Loucy (cell line): ENCODE measurements around the gene RBM19.

Experiments used
- H2AFZ ChIP-seq: fragments of 200-600 bp; sonication (generic); 2 replicates; pipeline ENCODE4 v1.6.0; 2016; ENCODE audit warnings: antibody characterized with exemption, mild to moderate bottlenecking, low read length, moderate library complexity
- H3F3A ChIP-seq: fragments of 200-600 bp; 2 replicates; pipeline ENCODE4 v1.6.0; 2016; ENCODE audit warnings: antibody characterized with exemption, low read depth, mild to moderate bottlenecking
- H3K27me3 ChIP-seq: fragments of 200-600 bp; sonication (generic); 2 replicates; pipeline ENCODE4 v1.6.1; 2014; ENCODE audit warnings: low read length, mild to moderate bottlenecking; ENCODE audit not compliant: insufficient read depth, poor library complexity, severe bottlenecking
- H3K36me3 ChIP-seq: fragments of 200-600 bp; sonication (generic); 2 replicates; pipeline ENCODE4 v1.6.1; 2016; ENCODE audit warnings: low read length; ENCODE audit not compliant: insufficient read depth
- H3K4me1 ChIP-seq: fragments of 200-600 bp; sonication (generic); 2 replicates; pipeline ENCODE4 v1.5.1; 2014; ENCODE audit warnings: low read length, mild to moderate bottlenecking; ENCODE audit not compliant: insufficient read depth, poor library complexity, severe bottlenecking
- H3K4me2 ChIP-seq: fragments of 200-600 bp; sonication (generic); 2 replicates; pipeline ENCODE4 v1.6.0; 2014; ENCODE audit warnings: antibody characterized with exemption, low read length, low read depth, mild to moderate bottlenecking; ENCODE audit not compliant: poor library complexity, severe bottlenecking
- H3K4me3 ChIP-seq: fragments of 200-600 bp; sonication (generic); 2 replicates; pipeline ENCODE4 v1.5.1; 2014; ENCODE audit warnings: low read length, mild to moderate bottlenecking, mixed read lengths; ENCODE audit not compliant: poor library complexity, severe bottlenecking
- H3K79me2 ChIP-seq: fragments of 200-600 bp; sonication (generic); 2 replicates; pipeline ENCODE4 v1.6.1; 2014; ENCODE audit warnings: low read length; ENCODE audit not compliant: insufficient read depth
- H3K9ac ChIP-seq: fragments of 200-600 bp; sonication (generic); 2 replicates; pipeline ENCODE4 v1.6.0; 2014; ENCODE audit warnings: mild to moderate bottlenecking, low read depth, low read length, moderate library complexity; ENCODE audit not compliant: poor library complexity, severe bottlenecking
- H3K9me2 ChIP-seq: fragments of 200-600 bp; sonication (generic); replicated peaks from 2 replicates; pipeline ENCODE4 v1.6.1; 2016; ENCODE audit warnings: low read depth, low read length, mixed read lengths
- H3K9me3 ChIP-seq: fragments of 200-600 bp; sonication (generic); 2 replicates; pipeline ENCODE4 v1.6.1; 2014; ENCODE audit warnings: mild to moderate bottlenecking, antibody characterized with exemption, low read length, low read depth; ENCODE audit not compliant: insufficient read depth
- H4K20me1 ChIP-seq: fragments of 200-600 bp; sonication (generic); 2 replicates; pipeline ENCODE4 v1.6.0; 2014; ENCODE audit warnings: antibody characterized with exemption, low read length, mild to moderate bottlenecking; ENCODE audit not compliant: insufficient read depth, poor library complexity, severe bottlenecking
- EZH2phosphoT487 ChIP-seq: fragments of 200-600 bp; IDR thresholded peaks from 2 replicates; pipeline ENCODE4 v1.6.1; 2018; ENCODE audit warnings: antibody characterized with exemption, mild to moderate bottlenecking, moderate library complexity, borderline replicate concordance
- TF ChIP-seq, protein P1 (sequence below): fragments of 200-600 bp; sonication (generic); conservative IDR thresholded peaks from 2 replicates; pipeline ENCODE4 v1.5.1; 2014; ENCODE audit warnings: mild to moderate bottlenecking, antibody characterized with exemption, low read length

RBM19 gene

DNA sequence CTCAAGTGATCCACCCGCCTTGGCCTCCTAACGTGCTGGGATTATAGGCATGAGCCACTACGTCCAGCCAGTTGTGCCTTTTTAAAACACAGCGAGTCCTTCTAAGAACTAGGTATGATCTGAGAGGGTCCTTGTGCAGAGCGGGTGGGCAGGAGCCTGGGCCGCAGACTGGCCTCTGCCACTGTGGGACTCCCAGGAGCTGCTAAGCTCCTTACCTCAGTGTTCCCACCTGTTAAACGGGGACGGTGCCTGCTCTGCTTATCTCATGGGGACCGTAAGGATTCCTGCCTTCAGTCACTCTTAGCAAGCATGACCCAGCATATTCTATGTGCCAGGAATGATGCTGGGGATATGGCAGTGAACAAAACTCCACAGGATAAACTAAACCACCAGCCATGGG is 136.9 kb downstream of the RBM19 start:
- H4K20me1 ChIP-seq, result no peaks in the 10 kb centered on the region
- no peak overlapping the region for H3K9ac ChIP-seq
- no peaks in the 10 kb centered on the region for H3K9me3 ChIP-seq
- no peak overlapping the region for H3K4me3 ChIP-seq
- no peaks in the 10 kb centered on the region for H3K79me2 ChIP-seq
- TF ChIP-seq, protein P1, sequence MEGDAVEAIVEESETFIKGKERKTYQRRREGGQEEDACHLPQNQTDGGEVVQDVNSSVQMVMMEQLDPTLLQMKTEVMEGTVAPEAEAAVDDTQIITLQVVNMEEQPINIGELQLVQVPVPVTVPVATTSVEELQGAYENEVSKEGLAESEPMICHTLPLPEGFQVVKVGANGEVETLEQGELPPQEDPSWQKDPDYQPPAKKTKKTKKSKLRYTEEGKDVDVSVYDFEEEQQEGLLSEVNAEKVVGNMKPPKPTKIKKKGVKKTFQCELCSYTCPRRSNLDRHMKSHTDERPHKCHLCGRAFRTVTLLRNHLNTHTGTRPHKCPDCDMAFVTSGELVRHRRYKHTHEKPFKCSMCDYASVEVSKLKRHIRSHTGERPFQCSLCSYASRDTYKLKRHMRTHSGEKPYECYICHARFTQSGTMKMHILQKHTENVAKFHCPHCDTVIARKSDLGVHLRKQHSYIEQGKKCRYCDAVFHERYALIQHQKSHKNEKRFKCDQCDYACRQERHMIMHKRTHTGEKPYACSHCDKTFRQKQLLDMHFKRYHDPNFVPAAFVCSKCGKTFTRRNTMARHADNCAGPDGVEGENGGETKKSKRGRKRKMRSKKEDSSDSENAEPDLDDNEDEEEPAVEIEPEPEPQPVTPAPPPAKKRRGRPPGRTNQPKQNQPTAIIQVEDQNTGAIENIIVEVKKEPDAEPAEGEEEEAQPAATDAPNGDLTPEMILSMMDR, result no peak
- no peak for TF ChIP-seq EZH2phosphoT487
- no peaks in the 10 kb centered on the region for H3K9me2 ChIP-seq
- H3K4me2 ChIP-seq, result no peak overlapping the region
- no peaks in the 10 kb centered on the region for H3K4me1 ChIP-seq
- H3F3A ChIP-seq, result no peaks in the 10 kb centered on the region
- no peaks in the 10 kb centered on the region for H3K36me3 ChIP-seq
- H2AFZ ChIP-seq, result no peak overlapping the region
- no peaks in the 10 kb centered on the region for H3K27me3 ChIP-seq

DNA sequence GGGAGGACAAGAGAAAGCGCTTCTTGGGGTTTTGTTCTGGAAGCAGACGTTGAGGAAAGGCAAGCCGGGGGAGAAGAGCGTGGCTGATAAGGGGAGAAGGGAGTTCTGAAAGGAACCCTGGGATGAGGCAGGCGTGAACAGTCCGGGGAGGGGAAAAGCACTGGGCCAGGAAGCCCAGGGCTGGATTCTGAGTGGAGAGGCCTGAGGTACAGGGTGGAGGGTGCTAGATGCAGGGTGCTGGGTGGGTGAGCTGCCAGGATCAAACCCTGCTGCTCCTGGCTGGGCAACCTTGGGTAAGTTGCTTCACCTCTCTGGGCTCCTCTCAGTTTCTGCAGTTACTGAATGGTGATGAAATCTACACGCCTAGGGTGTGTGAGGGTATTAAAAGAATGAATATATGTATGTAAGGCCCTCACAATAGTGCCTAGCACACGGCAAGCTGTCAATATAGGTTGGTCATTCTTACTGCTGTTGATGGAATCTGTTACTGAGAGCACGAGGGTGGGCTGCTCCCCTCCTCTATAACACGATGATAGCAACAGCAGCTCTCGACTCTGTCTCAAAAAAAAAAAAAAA is 138.5 kb downstream of the RBM19 start:
- Histone ChIP-seq H3K79me2 (no peaks in the 10 kb centered on the region), H2AFZ (no peak overlapping the region), H3K9me2 (no peaks in the 10 kb centered on the region), H3K36me3 (no peaks in the 10 kb centered on the region), H3K4me2 (no peak overlapping the region), H4K20me1 (no peaks in the 10 kb centered on the region), H3K4me1 (no peaks in the 10 kb centered on the region), H3K9ac (no peak overlapping the region), H3K27me3 (no peaks in the 10 kb centered on the region), H3K4me3 (no peak overlapping the region), H3K9me3 (no peaks in the 10 kb centered on the region), H3F3A (no peaks in the 10 kb centered on the region)
- TF ChIP-seq EZH2phosphoT487, result no peak
- TF ChIP-seq, protein P1, result no peak

DNA sequence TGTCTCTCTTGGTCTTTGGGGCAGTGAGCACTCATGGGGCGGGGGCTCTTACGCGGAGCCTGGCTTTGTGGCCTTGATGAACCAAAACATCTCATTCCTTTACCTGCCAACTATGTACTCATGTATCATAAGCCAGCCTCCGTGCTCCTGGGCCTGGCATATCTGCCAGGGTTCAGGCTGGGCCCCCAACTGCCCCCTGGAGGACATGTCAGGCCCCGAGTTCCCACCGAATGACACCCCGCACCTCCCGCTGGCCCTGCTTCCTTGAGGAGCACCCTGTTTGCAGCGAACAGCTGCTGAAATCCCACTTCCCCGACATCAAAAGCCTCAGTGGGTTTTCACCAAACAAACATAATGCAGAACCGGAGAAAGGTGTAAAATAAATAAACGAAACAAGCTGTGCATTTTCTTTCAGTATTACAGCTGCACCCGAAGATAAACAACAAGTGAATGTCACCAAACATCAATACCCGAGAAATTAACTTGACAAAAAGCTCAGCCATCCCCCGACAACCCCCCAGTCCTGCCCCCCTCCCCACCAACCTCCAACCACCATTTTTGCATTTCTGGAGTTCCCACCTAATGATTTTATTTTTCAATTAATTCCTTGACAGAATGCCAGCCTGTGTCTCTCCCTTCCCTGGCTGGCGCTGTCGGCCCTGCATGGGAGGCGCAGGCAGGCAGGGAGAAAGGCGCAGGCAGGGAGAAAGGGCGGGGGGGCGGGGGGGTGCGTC is 139.2 kb downstream of the RBM19 start:
- Histone ChIP-seq H3K4me1 (no peaks in the 10 kb centered on the region), H3K27me3 (no peaks in the 10 kb centered on the region), H3K9ac (no peak overlapping the region)

More for the DNA sequence above, 139.2 kb downstream of the RBM19 start:
- Histone ChIP-seq H2AFZ (no peak overlapping the region), H3K36me3 (no peaks in the 10 kb centered on the region), H4K20me1 (no peaks in the 10 kb centered on the region), H3K9me3 (no peaks in the 10 kb centered on the region), H3F3A (no peaks in the 10 kb centered on the region), H3K4me2 (no peak overlapping the region), H3K79me2 (no peaks in the 10 kb centered on the region), H3K9me2 (no peaks in the 10 kb centered on the region), H3K4me3 (no peak overlapping the region)
- TF ChIP-seq, protein P1, result peak; percentile 17; the same call in 1 of the 2 replicates
- no peak for TF ChIP-seq EZH2phosphoT487
